CD4-positive, alpha-beta T cell (primary cell): Measurements from ENCODE around the gene INVS. TPM values are rescaled to one million over a fixed set of nuclear protein-coding genes. Genes with fewer than 3 reads are reported as not detected.
"Not testable (repeated sequence)": the region's sequence is repeated elsewhere in the genome, so short reads cannot be mapped to it uniquely, and the experiment has no call there.

Experiments
- ATAC-seq: fragments of 200-7000 bp; cut with Tn5 transposase; one replicate; pipeline ENCODE4 v1.10.0; 2022; ENCODE audit warnings: mild to moderate bottlenecking; ENCODE audit not compliant: poor library complexity
- CTCF ChIA-PET: fragments of 350-600 bp; sonication (Branson Sonifier 250); formaldehyde crosslinking; loops from one replicate; lab custom pipeline; 2021; ENCODE audit warnings: antibody characterized with exemption, inconsistent platforms; lab: Charles Lee
- POLR2A ChIA-PET: fragments of 350-600 bp; sonication (Branson Sonifier 250); formaldehyde crosslinking; loops from one replicate; lab custom pipeline; 2021; ENCODE audit warnings: antibody characterized with exemption, inconsistent platforms; lab: Charles Lee
- DNase-seq, 14 experiments: peaks; one replicate each; pipeline ENCODE4 v3.0.0-alpha.2; 2013 to 2020; ENCODE audit warnings: mixed read lengths in 2 of 14
- H3K27ac ChIP-seq, 2 donors: one replicate each; pipeline versions ENCODE4 v1.5.1 to v1.7.0; 2013; ENCODE audit warnings: low read length in 2 of 2, low read depth in 1 of 2, mild to moderate bottlenecking in 1 of 2
- H3K27me3 ChIP-seq, 2 experiments: 1 replicate in 1 of 2; 2 replicates in 1 of 2; pipeline versions ENCODE4 v1.6.1 to v1.7.0; 2013; ENCODE audit warnings: low read length in 2 of 2, control low read depth in 1 of 2, mild to moderate bottlenecking in 1 of 2, moderate library complexity in 1 of 2; ENCODE audit not compliant: insufficient read depth in 2 of 2, control insufficient read depth in 1 of 2
- H3K36me3 ChIP-seq: one replicate; pipeline ENCODE4 v1.6.1; 2013; ENCODE audit warnings: low read length, control low read depth; ENCODE audit not compliant: insufficient read depth
- H3K4me1 ChIP-seq: one replicate; pipeline ENCODE4 v1.6.1; 2013; ENCODE audit warnings: low read length, control low read depth; ENCODE audit not compliant: insufficient read depth
- H3K4me3 ChIP-seq: one replicate; pipeline ENCODE4 v1.5.1; 2013; ENCODE audit warnings: mild to moderate bottlenecking, low read length, moderate library complexity
- H3K9me3 ChIP-seq, 2 experiments: 1 replicate in 1 of 2; 2 replicates in 1 of 2; pipeline versions ENCODE4 v1.6.1 to v1.7.0; 2013; ENCODE audit warnings: low read length in 2 of 2, mild to moderate bottlenecking in 2 of 2, control low read depth in 1 of 2, moderate library complexity in 1 of 2; ENCODE audit not compliant: control insufficient read depth in 1 of 2, insufficient read depth in 1 of 2
- H3K27ac Mint-ChIP-seq: one replicate; pipeline ENCODE4 v1.8.0; 2020; ENCODE audit warnings: mixed read lengths
- H3K27me3 Mint-ChIP-seq: one replicate; pipeline ENCODE4 v1.8.0; 2021; ENCODE audit warnings: mixed read lengths
- H3K36me3 Mint-ChIP-seq: one replicate; pipeline ENCODE4 v1.8.0; 2021; ENCODE audit warnings: low read depth, mixed read lengths
- H3K4me1 Mint-ChIP-seq: one replicate; pipeline ENCODE4 v1.8.0; 2021; ENCODE audit warnings: low read depth, mixed read lengths
- H3K4me3 Mint-ChIP-seq: one replicate; pipeline ENCODE4 v1.8.0; 2020; ENCODE audit warnings: mild to moderate bottlenecking, mixed read lengths
- H3K9me3 Mint-ChIP-seq: one replicate; pipeline ENCODE4 v1.8.0; 2020; ENCODE audit warnings: mixed read lengths
- intact Hi-C, 2 experiments: fragments of 100-400 bp; cut with DNase I in 1 of 2; cut with micrococcal nuclease in 1 of 2; formaldehyde crosslinking; loops; one replicate each; pipeline versions ENCODE4 v1.15.1 to v1.9.0; 2023 to 2025; cut with DNase I, micrococcal nuclease
- total RNA-seq, 174 experiments: library from RNA in 2 of 174; stranded (reverse) in 2 of 174; gene quantifications; one replicate each; pipeline ENCODE4 v1.2.3 and lab custom pipeline; 2021 to 2026
- TF ChIP-seq, protein P1 (sequence below): fragments of 200-600 bp; IDR thresholded peaks from one replicate; pipeline ENCODE4 v1.8.0; 2022; ENCODE audit warnings: antibody characterized with exemption, mild to moderate bottlenecking

INVS gene
- total RNA-seq, 2 experiments from 2014 or later, result 13.6 to 14.3 TPM

GRCh38 chr9:100058699-100059579 is 40.1 kb upstream of the INVS start:
- no peaks in the 10 kb centered on the region for H3K9me3 ChIP-seq
- intact Hi-C loops, result no loop called here
- ATAC-seq, result no peak
- peaks cover 17% of the 10 kb centered on the region for H3K4me1 Mint-ChIP-seq
- H3K27me3 Mint-ChIP-seq, result no peaks in the 10 kb centered on the region
- peaks cover 55% of the 10 kb centered on the region for H3K36me3 Mint-ChIP-seq
- ChIA-PET POLR2A (no interaction called here), CTCF (interaction anchor here (0.7 to 1.4 kb wide), 2 partner anchors 9 to 31 kb away, joined by 3 read pairs; no protein-coding TSS in a partner anchor)
- H3K27ac ChIP-seq, result no peak overlapping the region
- peaks cover 31% of the 10 kb centered on the region for H3K36me3 ChIP-seq
- H3K27ac Mint-ChIP-seq, result no peak overlapping the region
- no peaks in the 10 kb centered on the region for H3K9me3 Mint-ChIP-seq
- DNase-seq, result no peak
- no peak overlapping the region for H3K4me3 Mint-ChIP-seq
- H3K27me3 ChIP-seq, result no peaks in the 10 kb centered on the region
- TF ChIP-seq, protein P1, sequence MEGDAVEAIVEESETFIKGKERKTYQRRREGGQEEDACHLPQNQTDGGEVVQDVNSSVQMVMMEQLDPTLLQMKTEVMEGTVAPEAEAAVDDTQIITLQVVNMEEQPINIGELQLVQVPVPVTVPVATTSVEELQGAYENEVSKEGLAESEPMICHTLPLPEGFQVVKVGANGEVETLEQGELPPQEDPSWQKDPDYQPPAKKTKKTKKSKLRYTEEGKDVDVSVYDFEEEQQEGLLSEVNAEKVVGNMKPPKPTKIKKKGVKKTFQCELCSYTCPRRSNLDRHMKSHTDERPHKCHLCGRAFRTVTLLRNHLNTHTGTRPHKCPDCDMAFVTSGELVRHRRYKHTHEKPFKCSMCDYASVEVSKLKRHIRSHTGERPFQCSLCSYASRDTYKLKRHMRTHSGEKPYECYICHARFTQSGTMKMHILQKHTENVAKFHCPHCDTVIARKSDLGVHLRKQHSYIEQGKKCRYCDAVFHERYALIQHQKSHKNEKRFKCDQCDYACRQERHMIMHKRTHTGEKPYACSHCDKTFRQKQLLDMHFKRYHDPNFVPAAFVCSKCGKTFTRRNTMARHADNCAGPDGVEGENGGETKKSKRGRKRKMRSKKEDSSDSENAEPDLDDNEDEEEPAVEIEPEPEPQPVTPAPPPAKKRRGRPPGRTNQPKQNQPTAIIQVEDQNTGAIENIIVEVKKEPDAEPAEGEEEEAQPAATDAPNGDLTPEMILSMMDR, result no peak
- H3K4me3 ChIP-seq, result no peak overlapping the region
- no peaks in the 10 kb centered on the region for H3K4me1 ChIP-seq

GRCh38 chr9:100062683-100063082 is 36.4 kb upstream of the INVS start:
- peaks cover 33% of the 10 kb centered on the region for H3K36me3 Mint-ChIP-seq
- H3K27ac Mint-ChIP-seq, H3K4me1 ChIP-seq, H3K27ac ChIP-seq, H3K4me3 Mint-ChIP-seq, ATAC-seq, H3K9me3 Mint-ChIP-seq, DNase-seq, H3K27me3 ChIP-seq, H3K27me3 Mint-ChIP-seq, H3K4me3 ChIP-seq, intact Hi-C loops, H3K9me3 ChIP-seq: not testable (repeated sequence)
- H3K4me1 Mint-ChIP-seq, result peaks cover 37% of the 10 kb centered on the region
- CTCF ChIA-PET, result interaction anchor here (1.1 kb wide), 1 partner anchor 9 kb away, joined by 4 read pairs; no protein-coding TSS in a partner anchor
- H3K36me3 ChIP-seq, result peaks cover 16% of the 10 kb centered on the region
- POLR2A ChIA-PET, result interaction anchor here (0.6 kb wide), 1 partner anchor 17 kb away, joined by 3 read pairs; no protein-coding TSS in a partner anchor

- ChIA-PET CTCF (interaction anchor here (1.1 kb wide), 1 partner anchor 9 kb away, joined by 4 read pairs; no protein-coding TSS in a partner anchor), POLR2A (interaction anchor here (0.6 kb wide), 1 partner anchor 17 kb away, joined by 3 read pairs; no protein-coding TSS in a partner anchor)
- Histone ChIP-seq H3K4me1 (no peaks in the 10 kb centered on the region), H3K27ac (no peak overlapping the region), H3K36me3 (peaks cover 11% of the 10 kb centered on the region), H3K27me3 (no peaks in the 10 kb centered on the region), H3K9me3 (no peaks in the 10 kb centered on the region), H3K4me3 (no peak overlapping the region)
- H3K36me3 Mint-ChIP-seq, result peaks cover 28% of the 10 kb centered on the region
- peaks cover 37% of the 10 kb centered on the region for H3K4me1 Mint-ChIP-seq
- intact Hi-C loops, result no loop called here
- ATAC-seq (no peak), DNase-seq (no peak)
- H3K4me3 Mint-ChIP-seq, result no peak overlapping the region
- H3K27ac Mint-ChIP-seq, result no peak overlapping the region
- no peaks in the 10 kb centered on the region for H3K9me3 Mint-ChIP-seq
- TF ChIP-seq, protein P1, result no peak
- no peaks in the 10 kb centered on the region for H3K27me3 Mint-ChIP-seq
Observed at GRCh38 chr9:100063185-100063584, 35.9 kb upstream of the INVS start.
